Ecto neural progenitor cell (in vitro differentiated cells): ENCODE data around the gene CIRBP.
"Not testable (repeated sequence)": the region's sequence is repeated elsewhere in the genome, so short reads cannot be mapped to it uniquely, and the experiment has no call there.

Experiments
- DNase-seq: peaks from one replicate; pipeline ENCODE4 v3.0.0-alpha.2; 2018; ENCODE audit warnings: low spot score

The CIRBP gene

DNA sequence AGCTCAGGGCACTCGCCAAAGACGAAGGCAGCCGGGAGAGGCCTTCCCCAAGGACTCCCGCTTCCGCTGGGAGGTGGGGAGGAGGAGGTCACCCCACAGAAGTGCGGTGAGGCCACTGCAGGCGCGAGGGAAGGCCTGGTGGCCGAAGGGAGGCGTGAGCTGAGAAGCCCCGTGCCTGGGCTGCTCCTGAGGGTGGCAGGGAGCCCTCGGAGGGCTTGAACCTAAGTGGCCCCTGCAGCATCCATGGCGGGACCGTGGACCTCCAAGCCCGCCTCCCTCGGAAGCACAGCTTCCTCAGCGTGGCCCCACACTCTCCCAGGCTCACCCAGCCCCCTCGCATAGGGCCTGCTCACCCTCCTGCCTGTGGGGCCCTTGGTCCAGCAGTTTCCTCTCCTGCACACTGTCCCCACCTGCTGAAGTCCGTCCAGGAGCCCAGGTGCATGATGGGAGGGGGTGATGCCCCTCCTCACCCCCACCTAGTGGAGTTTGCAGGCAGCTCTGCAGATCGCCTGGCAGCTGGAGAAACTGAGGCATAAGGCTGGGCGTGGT, 42.5 kb downstream of the CIRBP start:
- DNase-seq, result no peak

GRCh38 chr19:1312767-1313694, 43.9 kb downstream of the CIRBP start:
- DNase-seq, result peak; percentile 76

- peak; percentile 54 for DNase-seq
Observed at GRCh38 chr19:1313695-1314613, 44.8 kb downstream of the CIRBP start.

DNA sequence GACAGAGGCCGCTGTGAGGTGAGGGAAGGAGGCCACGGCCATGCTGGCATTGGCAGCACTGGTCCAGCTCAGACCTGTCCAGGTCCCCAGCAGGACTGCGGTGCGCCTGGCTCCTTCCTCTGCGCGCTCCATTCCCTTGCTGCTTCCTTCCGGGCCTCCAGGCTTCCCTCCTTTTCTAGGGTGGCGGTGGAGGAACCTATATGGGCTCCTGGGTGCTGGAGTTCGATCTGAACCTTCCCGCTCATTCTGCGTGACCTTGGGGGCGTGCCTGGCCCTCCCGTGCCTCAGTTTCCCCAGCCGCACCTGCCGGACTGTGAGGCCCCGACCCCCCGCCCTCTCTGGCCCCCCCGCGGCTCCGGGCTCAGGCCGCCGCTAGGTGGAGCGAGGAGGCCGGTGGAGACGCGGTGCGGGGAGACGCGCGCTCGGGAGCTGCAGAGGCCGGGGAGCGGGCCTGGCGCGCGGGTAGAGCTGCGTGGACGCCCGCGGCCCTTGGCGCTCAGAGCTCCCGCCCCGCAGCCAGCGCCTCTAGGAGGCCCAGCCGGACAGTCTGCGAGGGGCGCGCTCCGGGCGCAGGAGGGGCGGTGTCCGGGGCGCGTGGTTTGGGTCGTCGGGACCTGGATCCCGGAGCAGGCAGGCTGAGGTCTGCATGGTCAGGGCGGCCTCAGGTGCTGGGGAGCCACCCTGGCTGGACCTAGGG, 46.5 kb downstream of the CIRBP start:
- DNase-seq, result peak; percentile 74

DNA sequence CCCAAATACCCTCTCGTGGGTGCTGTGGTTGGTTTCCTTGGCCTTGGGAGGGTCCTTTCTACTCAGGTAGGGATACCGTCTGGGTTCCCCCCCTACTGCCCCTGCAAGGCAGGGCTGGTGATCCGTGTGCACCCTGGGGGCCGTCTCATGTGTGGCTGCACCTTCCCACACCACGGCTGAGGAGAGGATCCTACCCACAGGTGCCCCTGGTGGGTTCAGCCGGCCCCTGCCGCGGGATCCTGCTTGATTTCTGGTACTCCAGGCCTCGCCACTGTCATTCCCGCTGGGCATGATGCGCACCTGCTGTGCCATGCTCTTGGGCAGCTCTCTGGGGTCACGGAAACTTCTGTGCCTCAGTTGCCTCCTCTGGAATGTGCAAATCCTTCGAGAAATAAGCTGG, 47.3 kb downstream of the CIRBP start:
- DNase-seq, result no peak

GRCh38 chr19:1317274-1318003, 48.3 kb downstream of the CIRBP start:
- no peak for DNase-seq

GRCh38 chr19:1318678-1319471, 49.7 kb downstream of the CIRBP start:
- peak; percentile 71 for DNase-seq

DNA sequence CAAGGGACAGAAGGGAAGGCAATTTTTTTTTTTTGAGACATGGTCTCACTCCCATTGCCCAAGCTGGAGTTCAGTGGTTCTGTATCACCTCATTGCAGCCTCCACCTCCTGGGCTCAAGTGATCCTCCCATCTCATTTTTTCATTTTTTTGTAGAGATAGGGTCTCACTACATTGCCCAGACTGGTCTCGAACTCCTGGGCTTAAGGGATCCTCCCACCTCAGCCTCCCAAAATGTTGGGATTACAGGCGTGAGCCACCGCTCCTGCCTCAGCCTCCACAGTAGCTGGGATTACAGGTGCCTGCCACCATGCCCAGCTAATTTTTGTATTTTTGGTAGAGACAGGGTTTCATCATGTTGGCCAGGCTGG, 51.1 kb downstream of the CIRBP start:
- not testable (repeated sequence) for DNase-seq

DNA sequence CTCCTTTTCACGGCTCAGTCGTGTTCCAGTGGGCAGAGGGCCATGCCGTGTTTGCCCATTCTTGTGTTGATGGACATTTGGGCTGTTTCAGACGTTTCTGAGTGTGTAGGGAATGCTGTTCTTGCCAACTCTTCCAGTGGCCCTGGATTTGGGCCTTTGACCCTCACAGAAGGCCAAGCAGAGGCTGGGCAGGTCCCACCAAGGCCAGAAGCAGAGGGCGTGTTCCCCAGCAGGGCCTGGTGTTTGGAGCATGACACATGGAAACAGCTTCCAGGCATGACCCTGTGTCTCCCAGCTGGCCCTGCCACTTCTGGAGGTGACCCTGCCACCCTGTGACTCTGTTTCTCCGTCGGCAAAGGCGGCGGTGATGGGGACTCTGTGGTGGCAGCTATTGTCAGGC, 52.4 kb downstream of the CIRBP start:
- no peak for DNase-seq

GRCh38 chr19:1322198-1322981, 53.3 kb downstream of the CIRBP start:
- no peak for DNase-seq

DNA sequence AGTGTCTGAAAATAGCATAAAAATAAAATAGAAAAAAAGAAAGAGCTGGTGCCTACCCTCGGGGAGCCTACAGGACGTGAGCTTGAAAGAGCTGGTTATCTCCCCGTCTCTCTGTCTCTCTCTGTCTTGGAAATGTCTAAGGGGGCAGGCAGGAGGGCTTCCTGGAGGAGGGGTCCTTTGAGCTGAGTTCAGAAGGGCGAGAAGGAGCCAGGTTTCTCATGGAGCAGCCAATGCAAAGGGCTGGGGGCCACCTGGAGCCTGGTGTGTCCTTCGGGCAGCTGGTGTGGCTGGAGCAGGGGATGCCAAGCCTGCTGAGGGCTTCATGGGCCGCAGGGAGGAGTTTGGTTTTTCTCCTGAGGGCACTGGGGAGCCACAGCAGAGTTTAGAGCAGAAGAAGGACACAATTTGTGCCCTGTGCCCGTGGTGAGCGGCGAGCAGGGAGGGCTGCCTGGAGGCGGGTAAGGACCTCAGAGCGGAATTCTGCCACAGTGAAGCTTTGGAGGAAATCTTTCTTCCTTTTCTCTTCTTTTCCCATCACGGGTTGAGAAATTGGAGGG, 55.2 kb downstream of the CIRBP start:
- no peak for DNase-seq
